HG03025 (cell line): Measurements from ENCODE around the gene CASK.
"Not testable (repeated sequence)": the region's sequence is repeated elsewhere in the genome, so short reads cannot be mapped to it uniquely, and the experiment has no call there.

Source experiments
- ATAC-seq: cut with Tn5 transposase; IDR thresholded peaks from one replicate; pipeline ENCODE4 v1.9.1; 2021; ENCODE audit warnings: mild to moderate bottlenecking, moderate library complexity; ENCODE audit not compliant: unreplicated experiment, low FRiP score

Gene CASK

GRCh38 chrX:41750716-41751115 lies 172.6 kb downstream of the CASK start:
- ATAC-seq, result no peak

GRCh38 chrX:41739871-41740270 lies 183.5 kb downstream of the CASK start:
- ATAC-seq, result no peak

- ATAC-seq, result no peak
Observed at GRCh38 chrX:41737065-41737464, 186.3 kb downstream of the CASK start.

GRCh38 chrX:41734530-41734929 lies 188.8 kb downstream of the CASK start:
- no peak for ATAC-seq

- ATAC-seq, result peak; percentile 95
Observed at GRCh38 chrX:41733939-41734338, 189.4 kb downstream of the CASK start.

- ATAC-seq, result no peak
Observed at GRCh38 chrX:41732260-41732659, 191.1 kb downstream of the CASK start.

GRCh38 chrX:41730081-41730480 lies 193.3 kb downstream of the CASK start:
- no peak for ATAC-seq

- no peak for ATAC-seq
Observed at GRCh38 chrX:41728125-41728524, 195.2 kb downstream of the CASK start.

GRCh38 chrX:41723826-41724225 lies 199.5 kb downstream of the CASK start, which contains the start of gene GPR82:
Gene GPR82 (plus strand): TSS chrX:41724181. CDS start chrX:41727027, 2,846 bp downstream.
- no peak for ATAC-seq

- ATAC-seq, result no peak
Observed at GRCh38 chrX:41722816-41723618, 200.3 kb downstream of the CASK start.

GRCh38 chrX:41722214-41722613 lies 201.1 kb downstream of the CASK start:
- no peak for ATAC-seq

GRCh38 chrX:41721590-41721989 lies 201.8 kb downstream of the CASK start:
- no peak for ATAC-seq

- ATAC-seq, result peak; percentile 59
Observed at GRCh38 chrX:41720125-41720779, 203.1 kb downstream of the CASK start.

- not testable (repeated sequence) for ATAC-seq
Observed at GRCh38 chrX:41719610-41720009, 203.7 kb downstream of the CASK start.

- no peak for ATAC-seq
Observed at GRCh38 chrX:41718481-41719235, 204.7 kb downstream of the CASK start.

GRCh38 chrX:41716767-41717473 lies 206.4 kb downstream of the CASK start:
- no peak for ATAC-seq

- ATAC-seq, result no peak
Observed at GRCh38 chrX:41716222-41716621, 207.1 kb downstream of the CASK start.

- no peak for ATAC-seq
Observed at GRCh38 chrX:41711021-41711667, 212.2 kb downstream of the CASK start.

GRCh38 chrX:41708486-41708885 lies 214.9 kb downstream of the CASK start:
- ATAC-seq, result no peak

- ATAC-seq, result no peak
Observed at GRCh38 chrX:41707218-41707617, 216.1 kb downstream of the CASK start.
